ENCODE measurements around the gene AK1. TPM values are rescaled to one million over a fixed set of nuclear protein-coding genes. Genes with fewer than 3 reads are reported as not detected.

AK1 gene
- total and polyA plus RNA-seq, 10 of the 15 experiments (the other 5 are each of a cell fraction or from before 2014, with no cell fraction given): 0.23 to 3.1 (median 1.8) TPM

DNA sequence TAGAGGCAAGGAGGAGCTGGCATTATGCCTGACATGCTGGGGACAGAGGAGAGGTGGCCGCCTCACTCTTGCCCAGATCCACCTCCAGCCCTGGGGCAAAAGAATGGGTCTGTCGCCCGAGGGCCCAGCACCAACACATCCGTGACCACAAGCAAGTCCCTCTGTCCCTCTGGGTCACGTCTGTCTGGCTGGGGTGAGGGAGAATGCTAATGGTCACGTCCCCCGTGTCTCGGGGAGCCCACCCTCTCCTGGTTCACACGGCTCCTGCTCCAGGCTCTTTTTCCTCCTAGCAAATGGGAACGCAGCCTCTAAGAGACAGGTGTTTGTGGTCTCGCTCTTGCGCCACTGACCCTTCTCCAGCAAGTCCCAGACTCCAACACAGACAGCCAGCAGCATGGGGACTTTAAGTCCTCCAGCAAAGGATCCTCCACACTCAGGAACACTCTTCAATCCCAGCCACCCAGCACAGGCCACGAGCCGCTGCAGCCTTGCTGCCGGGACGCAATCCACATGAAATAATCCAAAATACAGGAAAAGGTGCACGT, 27.1 kb downstream of the AK1 start:
- Histone ChIP-seq H3K4me1 (ENCODE audit: control insufficient read depth, insufficient read depth, low read length) (peaks cover 6% of the 10 kb centered on the region), H2AFZ (ENCODE audit: control insufficient read depth, low read depth, low read length) (no peak overlapping the region), H3K9ac (ENCODE audit: control insufficient read depth, insufficient read depth, low read length) (no peak overlapping the region), H3K36me3 (ENCODE audit: control insufficient read depth in 2 of 2, insufficient read depth in 2 of 2, low read length in 1 of 2) (no peaks in the 10 kb centered on the region), H3K4me3 (no peak overlapping the region), H3K79me2 (ENCODE audit: control insufficient read depth, insufficient read depth, low read length) (peaks cover 8% of the 10 kb centered on the region), H4K20me1 (ENCODE audit: control insufficient read depth, insufficient read depth) (no peaks in the 10 kb centered on the region), H3K27me3 (replicated peaks in 1 of 2; ENCODE audit: control insufficient read depth in 2 of 2, insufficient read depth in 2 of 2, low read length in 1 of 2) (no peaks in the 10 kb centered on the region), H3K9me3 (replicated peaks; ENCODE audit: control insufficient read depth, insufficient read depth, low read length) (peaks cover 3% of the 10 kb centered on the region; the same call in 2 of the 3 replicates), H3K27ac (ENCODE audit: control insufficient read depth, insufficient read depth) (no peak overlapping the region), H3K4me2 (ENCODE audit: control insufficient read depth, insufficient read depth) (no peak overlapping the region)
- intact Hi-C loops (cut with micrococcal nuclease; ENCODE audit: unreplicated experiment): no loop called here
- ChIA-PET RAD21 (ENCODE audit: unreplicated experiment) (no interaction called here), CTCF (no interaction called here), SMC1A (ENCODE audit: uncharacterized antibody, unreplicated experiment) (interaction anchor here (0.6 kb wide), 2 partner anchors 25 to 191 kb away, joined by 3 to 4 read pairs; no protein-coding TSS in a partner anchor), POLR2A (no interaction called here)
- ATAC-seq (no peak), FAIRE-seq (no peak), DNase-seq (ENCODE audit: low read depth, low spot score) (no peak)
- in situ Hi-C loops (cut with MboI): no loop called here
- 59% methylated on average over 17 of the region's 17 CpGs for WGBS (ENCODE audit: insufficient coverage, insufficient replicate concordance, low lambda C conversion rate, missing lambda C conversion rate)
- BruUV-seq (replicated peaks): no TSS peak
- TF ChIP-seq, protein P1, sequence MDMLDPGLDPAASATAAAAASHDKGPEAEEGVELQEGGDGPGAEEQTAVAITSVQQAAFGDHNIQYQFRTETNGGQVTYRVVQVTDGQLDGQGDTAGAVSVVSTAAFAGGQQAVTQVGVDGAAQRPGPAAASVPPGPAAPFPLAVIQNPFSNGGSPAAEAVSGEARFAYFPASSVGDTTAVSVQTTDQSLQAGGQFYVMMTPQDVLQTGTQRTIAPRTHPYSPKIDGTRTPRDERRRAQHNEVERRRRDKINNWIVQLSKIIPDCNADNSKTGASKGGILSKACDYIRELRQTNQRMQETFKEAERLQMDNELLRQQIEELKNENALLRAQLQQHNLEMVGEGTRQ (IDR thresholded peaks at IDR 0.05; ENCODE audit: borderline replicate concordance, low read depth, low read length): no peak
- TF ChIP-seq POLR2A (IDR thresholded peaks at IDR 0.05; ENCODE audit: low read depth, low read length): no peak
- TF ChIP-seq, protein P2, sequence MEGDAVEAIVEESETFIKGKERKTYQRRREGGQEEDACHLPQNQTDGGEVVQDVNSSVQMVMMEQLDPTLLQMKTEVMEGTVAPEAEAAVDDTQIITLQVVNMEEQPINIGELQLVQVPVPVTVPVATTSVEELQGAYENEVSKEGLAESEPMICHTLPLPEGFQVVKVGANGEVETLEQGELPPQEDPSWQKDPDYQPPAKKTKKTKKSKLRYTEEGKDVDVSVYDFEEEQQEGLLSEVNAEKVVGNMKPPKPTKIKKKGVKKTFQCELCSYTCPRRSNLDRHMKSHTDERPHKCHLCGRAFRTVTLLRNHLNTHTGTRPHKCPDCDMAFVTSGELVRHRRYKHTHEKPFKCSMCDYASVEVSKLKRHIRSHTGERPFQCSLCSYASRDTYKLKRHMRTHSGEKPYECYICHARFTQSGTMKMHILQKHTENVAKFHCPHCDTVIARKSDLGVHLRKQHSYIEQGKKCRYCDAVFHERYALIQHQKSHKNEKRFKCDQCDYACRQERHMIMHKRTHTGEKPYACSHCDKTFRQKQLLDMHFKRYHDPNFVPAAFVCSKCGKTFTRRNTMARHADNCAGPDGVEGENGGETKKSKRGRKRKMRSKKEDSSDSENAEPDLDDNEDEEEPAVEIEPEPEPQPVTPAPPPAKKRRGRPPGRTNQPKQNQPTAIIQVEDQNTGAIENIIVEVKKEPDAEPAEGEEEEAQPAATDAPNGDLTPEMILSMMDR (IDR thresholded peaks at IDR 0.05 in 2 of 3, conservative IDR thresholded peaks at IDR 0.05 in 1 of 3; ENCODE audit: control insufficient read depth in 2 of 3, extremely low read depth in 1 of 3, insufficient read depth in 1 of 3, low read depth in 3 of 3, low read length in 3 of 3): no peak
- TF ChIP-seq SMAD1 (IDR thresholded peaks at IDR 0.05; ENCODE audit: low read depth, partially characterized antibody): no peak
- TF ChIP-seq CBX5 (IDR thresholded peaks at IDR 0.05; ENCODE audit: low read depth): no peak
- TF ChIP-seq, protein P3, sequence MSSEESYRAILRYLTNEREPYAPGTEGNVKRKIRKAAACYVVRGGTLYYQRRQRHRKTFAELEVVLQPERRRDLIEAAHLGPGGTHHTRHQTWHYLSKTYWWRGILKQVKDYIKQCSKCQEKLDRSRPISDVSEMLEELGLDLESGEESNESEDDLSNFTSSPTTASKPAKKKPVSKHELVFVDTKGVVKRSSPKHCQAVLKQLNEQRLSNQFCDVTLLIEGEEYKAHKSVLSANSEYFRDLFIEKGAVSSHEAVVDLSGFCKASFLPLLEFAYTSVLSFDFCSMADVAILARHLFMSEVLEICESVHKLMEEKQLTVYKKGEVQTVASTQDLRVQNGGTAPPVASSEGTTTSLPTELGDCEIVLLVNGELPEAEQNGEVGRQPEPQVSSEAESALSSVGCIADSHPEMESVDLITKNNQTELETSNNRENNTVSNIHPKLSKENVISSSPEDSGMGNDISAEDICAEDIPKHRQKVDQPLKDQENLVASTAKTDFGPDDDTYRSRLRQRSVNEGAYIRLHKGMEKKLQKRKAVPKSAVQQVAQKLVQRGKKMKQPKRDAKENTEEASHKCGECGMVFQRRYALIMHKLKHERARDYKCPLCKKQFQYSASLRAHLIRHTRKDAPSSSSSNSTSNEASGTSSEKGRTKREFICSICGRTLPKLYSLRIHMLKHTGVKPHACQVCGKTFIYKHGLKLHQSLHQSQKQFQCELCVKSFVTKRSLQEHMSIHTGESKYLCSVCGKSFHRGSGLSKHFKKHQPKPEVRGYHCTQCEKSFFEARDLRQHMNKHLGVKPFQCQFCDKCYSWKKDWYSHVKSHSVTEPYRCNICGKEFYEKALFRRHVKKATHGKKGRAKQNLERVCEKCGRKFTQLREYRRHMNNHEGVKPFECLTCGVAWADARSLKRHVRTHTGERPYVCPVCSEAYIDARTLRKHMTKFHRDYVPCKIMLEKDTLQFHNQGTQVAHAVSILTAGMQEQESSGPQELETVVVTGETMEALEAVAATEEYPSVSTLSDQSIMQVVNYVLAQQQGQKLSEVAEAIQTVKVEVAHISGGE (CRISPR knock-in tag; IDR thresholded peaks at IDR 0.05): no peak
- TF ChIP-seq, protein P4, sequence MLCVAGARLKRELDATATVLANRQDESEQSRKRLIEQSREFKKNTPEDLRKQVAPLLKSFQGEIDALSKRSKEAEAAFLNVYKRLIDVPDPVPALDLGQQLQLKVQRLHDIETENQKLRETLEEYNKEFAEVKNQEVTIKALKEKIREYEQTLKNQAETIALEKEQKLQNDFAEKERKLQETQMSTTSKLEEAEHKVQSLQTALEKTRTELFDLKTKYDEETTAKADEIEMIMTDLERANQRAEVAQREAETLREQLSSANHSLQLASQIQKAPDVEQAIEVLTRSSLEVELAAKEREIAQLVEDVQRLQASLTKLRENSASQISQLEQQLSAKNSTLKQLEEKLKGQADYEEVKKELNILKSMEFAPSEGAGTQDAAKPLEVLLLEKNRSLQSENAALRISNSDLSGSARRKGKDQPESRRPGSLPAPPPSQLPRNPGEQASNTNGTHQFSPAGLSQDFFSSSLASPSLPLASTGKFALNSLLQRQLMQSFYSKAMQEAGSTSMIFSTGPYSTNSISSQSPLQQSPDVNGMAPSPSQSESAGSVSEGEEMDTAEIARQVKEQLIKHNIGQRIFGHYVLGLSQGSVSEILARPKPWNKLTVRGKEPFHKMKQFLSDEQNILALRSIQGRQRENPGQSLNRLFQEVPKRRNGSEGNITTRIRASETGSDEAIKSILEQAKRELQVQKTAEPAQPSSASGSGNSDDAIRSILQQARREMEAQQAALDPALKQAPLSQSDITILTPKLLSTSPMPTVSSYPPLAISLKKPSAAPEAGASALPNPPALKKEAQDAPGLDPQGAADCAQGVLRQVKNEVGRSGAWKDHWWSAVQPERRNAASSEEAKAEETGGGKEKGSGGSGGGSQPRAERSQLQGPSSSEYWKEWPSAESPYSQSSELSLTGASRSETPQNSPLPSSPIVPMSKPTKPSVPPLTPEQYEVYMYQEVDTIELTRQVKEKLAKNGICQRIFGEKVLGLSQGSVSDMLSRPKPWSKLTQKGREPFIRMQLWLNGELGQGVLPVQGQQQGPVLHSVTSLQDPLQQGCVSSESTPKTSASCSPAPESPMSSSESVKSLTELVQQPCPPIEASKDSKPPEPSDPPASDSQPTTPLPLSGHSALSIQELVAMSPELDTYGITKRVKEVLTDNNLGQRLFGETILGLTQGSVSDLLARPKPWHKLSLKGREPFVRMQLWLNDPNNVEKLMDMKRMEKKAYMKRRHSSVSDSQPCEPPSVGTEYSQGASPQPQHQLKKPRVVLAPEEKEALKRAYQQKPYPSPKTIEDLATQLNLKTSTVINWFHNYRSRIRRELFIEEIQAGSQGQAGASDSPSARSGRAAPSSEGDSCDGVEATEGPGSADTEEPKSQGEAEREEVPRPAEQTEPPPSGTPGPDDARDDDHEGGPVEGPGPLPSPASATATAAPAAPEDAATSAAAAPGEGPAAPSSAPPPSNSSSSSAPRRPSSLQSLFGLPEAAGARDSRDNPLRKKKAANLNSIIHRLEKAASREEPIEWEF (IDR thresholded peaks at IDR 0.05; ENCODE audit: insufficient replicate concordance, low read depth, low read length): no peak
- no peak for TF ChIP-seq PML (IDR thresholded peaks at IDR 0.05; ENCODE audit: low read length)
- no peak for TF ChIP-seq YBX1 (IDR thresholded peaks at IDR 0.05)
- no peak for TF ChIP-seq FOXM1 (IDR thresholded peaks at IDR 0.05; ENCODE audit: low read depth, low read length)
- TF ChIP-seq MYB (IDR thresholded peaks at IDR 0.05; ENCODE audit: borderline replicate concordance, low read depth, low read length): no peak
- no peak for TF ChIP-seq SUZ12 (IDR thresholded peaks at IDR 0.05; ENCODE audit: unreplicated experiment)
- TF ChIP-seq EED (IDR thresholded peaks at IDR 0.05; ENCODE audit: low read depth): no peak

All from GM12878 (cell line).